ENCODE data around the gene CDV3. TPM values are rescaled to one million over a fixed set of nuclear protein-coding genes. Genes with fewer than 3 reads are reported as not detected.

CDV3 gene
- total RNA-seq, 1 experiment from 2014 or later = 173 TPM

- Histone ChIP-seq H2BK12ac (ENCODE audit: insufficient read length, low read depth, low read length) (no peak overlapping the region), H3K18ac (ENCODE audit: insufficient read length, low read depth, low read length) (no peak overlapping the region), H4K91ac (ENCODE audit: insufficient read length, low read depth, low read length) (no peak overlapping the region), H4K20me1 (ENCODE audit: control insufficient read depth, insufficient read depth, insufficient read length) (no peaks in the 10 kb centered on the region), H3K9ac (ENCODE audit: extremely low read depth, insufficient read length, low read length) (no peak overlapping the region), H3K4ac (ENCODE audit: low read depth, low read length) (no peak overlapping the region), H2BK20ac (ENCODE audit: low read depth, low read length, poor library complexity, severe bottlenecking) (no peak overlapping the region), H3K27me3 (ENCODE audit: insufficient read depth, low read length) (no peaks in the 10 kb centered on the region), H3K23ac (ENCODE audit: insufficient read length, low read depth, low read length) (no peak overlapping the region), H3K4me1 (ENCODE audit: insufficient read depth, low read length) (no peaks in the 10 kb centered on the region), H3K79me1 (ENCODE audit: insufficient read depth, low read depth, low read length, poor library complexity, severe bottlenecking) (no peaks in the 10 kb centered on the region), H3K79me2 (ENCODE audit: insufficient read depth, low read length) (peaks cover 11% of the 10 kb centered on the region), H3T11ph (ENCODE audit: low read length) (no peak overlapping the region), H3K56ac (ENCODE audit: insufficient read length, low read depth, low read length) (no peak overlapping the region), H3K23me2 (ENCODE audit: insufficient read length, low read depth, low read length, poor library complexity, severe bottlenecking) (no peaks in the 10 kb centered on the region), H2AK5ac (ENCODE audit: insufficient read length, low read length) (no peak overlapping the region), H2AFZ (ENCODE audit: low read length) (no peak overlapping the region), H3K4me2 (ENCODE audit: insufficient read depth, insufficient read length, low read length) (no peak overlapping the region), H4K8ac (replicated peaks; ENCODE audit: insufficient read length, low read depth, low read length) (no peak overlapping the region), H2BK5ac (ENCODE audit: insufficient read length, low read length) (no peak overlapping the region), H2BK120ac (ENCODE audit: low read depth, low read length, poor library complexity, severe bottlenecking) (no peak overlapping the region), H3K14ac (ENCODE audit: insufficient read depth, low read length) (no peak overlapping the region), H3K27ac (ENCODE audit: insufficient read length, low read depth, low read length) (no peak overlapping the region), H3K9me3 (ENCODE audit: control insufficient read depth, low read depth, low read length) (no peaks in the 10 kb centered on the region), H2BK15ac (ENCODE audit: low read depth, low read length) (no peak overlapping the region), H4K5ac (ENCODE audit: insufficient read length, low read depth, low read length) (no peak overlapping the region)
- H3K27me3 Mint-ChIP-seq (ENCODE audit: low read depth) = no peaks in the 10 kb centered on the region
- H3K36me3 Mint-ChIP-seq (ENCODE audit: insufficient read depth in 1 of 3, low read depth in 3 of 3) = peaks cover 12 to 15% (median 14%) of the 10 kb centered on the region in 3 experiments
- peaks cover 26 to 27% of the 10 kb centered on the region in 2 experiments for H3K4me1 Mint-ChIP-seq
- no peak for TF ChIP-seq CTCF (conservative IDR thresholded peaks at IDR 0.05)
- no peak overlapping the region for H3K4me3 Mint-ChIP-seq
- H3K9me3 Mint-ChIP-seq = no peaks in the 10 kb centered on the region
- H3K27ac Mint-ChIP-seq = no peak overlapping the region
- DNase-seq = no peak
- no CpG with 5 or more reads among the region's 2 CpGs for WGBS (ENCODE audit: extremely low coverage, insufficient read length, low lambda C conversion rate)
These were observed 2.6 kb upstream of the CDV3 start for GRCh38 chr3:133570937-133571320.

All from H9 (cell line).